HEK293T (cell line): Measurements from ENCODE around the gene BBS12.
"Not testable (repeated sequence)": the region's sequence is repeated elsewhere in the genome, so short reads cannot be mapped to it uniquely, and the experiment has no call there.

Experiments
- CTCF ChIA-PET: fragments of 350-600 bp; formaldehyde crosslinking; extraction: SDS; loops from one replicate; lab custom pipeline; 2021; ENCODE audit warnings: antibody characterized with exemption, inconsistent platforms; lab: Yijun Ruan, JAX
- POLR2A ChIA-PET: fragments of 350-600 bp; formaldehyde crosslinking; extraction: SDS; loops from one replicate; lab custom pipeline; 2020; ENCODE audit warnings: antibody characterized with exemption, inconsistent platforms; lab: Yijun Ruan, JAX
- DNase-seq: peaks from one replicate; pipeline ENCODE4 v3.0.0; 2012; ENCODE audit warnings: mixed read lengths; ENCODE audit errors: extremely low spot score
- ARNT ChIP-seq: fragments of 450-650 bp; IDR thresholded peaks from 2 replicates; pipeline ENCODE4 v1.6.1; 2017; ENCODE audit warnings: mild to moderate bottlenecking
- BHLHE40 ChIP-seq: fragments of 450-650 bp; IDR thresholded peaks from 2 replicates; pipeline ENCODE4 v1.6.1; 2016; ENCODE audit warnings: mild to moderate bottlenecking, moderate library complexity, borderline replicate concordance
- CTBP1 ChIP-seq: fragments of 450-650 bp; IDR thresholded peaks from 2 replicates; pipeline ENCODE4 v1.6.1; 2016; ENCODE audit warnings: borderline replicate concordance
- ELF4 ChIP-seq: fragments of 450-650 bp; IDR thresholded peaks from 2 replicates; pipeline ENCODE4 v1.6.1; 2017; ENCODE audit warnings: antibody characterized with exemption
- FOXA1 ChIP-seq: fragments of 450-650 bp; IDR thresholded peaks from 2 replicates; pipeline ENCODE4 v1.6.1; 2016; ENCODE audit warnings: mild to moderate bottlenecking
- FOXK2 ChIP-seq: fragments of 450-650 bp; IDR thresholded peaks from 2 replicates; pipeline ENCODE4 v1.6.1; 2016; ENCODE audit warnings: mild to moderate bottlenecking
- FOXM1 ChIP-seq: fragments of 450-650 bp; IDR thresholded peaks from 2 replicates; pipeline ENCODE4 v1.6.1; 2017; ENCODE audit warnings: mild to moderate bottlenecking, borderline replicate concordance
- HDGF ChIP-seq: fragments of 450-650 bp; IDR thresholded peaks from 2 replicates; pipeline ENCODE4 v1.6.1; 2017; ENCODE audit warnings: antibody characterized with exemption, borderline replicate concordance
- L3MBTL2 ChIP-seq: fragments of 450-650 bp; conservative IDR thresholded peaks from 2 replicates; pipeline ENCODE4 v1.6.1; 2016; ENCODE audit warnings: mild to moderate bottlenecking
- LEF1 ChIP-seq: fragments of 450-650 bp; IDR thresholded peaks from 2 replicates; pipeline ENCODE4 v1.6.1; 2017; ENCODE audit warnings: mild to moderate bottlenecking, borderline replicate concordance
- NFRKB ChIP-seq: fragments of 450-650 bp; IDR thresholded peaks from 2 replicates; pipeline ENCODE4 v1.6.1; 2016; ENCODE audit warnings: mild to moderate bottlenecking, moderate library complexity
- PKNOX1 ChIP-seq: fragments of 450-650 bp; IDR thresholded peaks from 2 replicates; pipeline ENCODE4 v1.6.1; 2016
- SP1 ChIP-seq: fragments of 450-650 bp; IDR thresholded peaks from 2 replicates; pipeline ENCODE4 v1.6.1; 2017
- SUZ12 ChIP-seq: fragments of 450-650 bp; IDR thresholded peaks from 2 replicates; pipeline ENCODE4 v1.6.1; 2016; ENCODE audit warnings: mild to moderate bottlenecking
- TARDBP ChIP-seq: fragments of 450-650 bp; IDR thresholded peaks from 2 replicates; pipeline ENCODE4 v1.6.1; 2016
- ZNF384 ChIP-seq: fragments of 450-650 bp; IDR thresholded peaks from 2 replicates; pipeline ENCODE4 v1.6.1; 2016

BBS12 gene

GRCh38 chr4:122783301-122784215 is 51.1 kb downstream of the BBS12 start:
- POLR2A ChIA-PET: no interaction called here
- TF ChIP-seq ZNF384 (no peak), SUZ12 (no peak), BHLHE40 (no peak), FOXK2 (no peak), FOXM1 (no peak), ARNT (no peak), FOXA1 (no peak), LEF1 (no peak), CTBP1 (no peak), ELF4 (no peak), L3MBTL2 (no peak)

GRCh38 chr4:122784261-122784660 is 51.8 kb downstream of the BBS12 start:
- ChIA-PET CTCF (no interaction called here), POLR2A (no interaction called here)
- TF ChIP-seq SUZ12: no peak
- TF ChIP-seq FOXM1: no peak
- TF ChIP-seq ARNT: no peak
- TF ChIP-seq TARDBP: no peak
- no peak for TF ChIP-seq SP1
- TF ChIP-seq ELF4: no peak
- no peak for TF ChIP-seq CTBP1
- no peak for DNase-seq

More at GRCh38 chr4:122783301-122784215, 51.1 kb downstream of the BBS12 start:
- no peak for DNase-seq
- CTCF ChIA-PET: no interaction called here

GRCh38 chr4:122785099-122785498 is 52.6 kb downstream of the BBS12 start:
- TF ChIP-seq CTBP1 (no peak), FOXK2 (no peak), TARDBP (no peak), LEF1 (no peak), ARNT (no peak), ZNF384 (no peak), L3MBTL2 (no peak), SP1 (no peak), NFRKB (no peak), FOXM1 (no peak), SUZ12 (no peak), ELF4 (no peak), PKNOX1 (no peak), HDGF (no peak), BHLHE40 (no peak), FOXA1 (no peak)
- ChIA-PET POLR2A (no interaction called here), CTCF (no interaction called here)
- DNase-seq: no peak

- DNase-seq, POLR2A ChIA-PET, CTCF ChIA-PET: not testable (repeated sequence)
Measured at GRCh38 chr4:122786296-122786695, 53.8 kb downstream of the BBS12 start.

GRCh38 chr4:122786920-122787319 is 54.4 kb downstream of the BBS12 start:
- DNase-seq, POLR2A ChIA-PET, CTCF ChIA-PET: not testable (repeated sequence)

- ChIA-PET POLR2A (no interaction called here), CTCF (no interaction called here)
- TF ChIP-seq FOXA1 (no peak), SUZ12 (no peak), BHLHE40 (no peak), ELF4 (no peak), NFRKB (no peak), ZNF384 (no peak), TARDBP (no peak), SP1 (no peak), LEF1 (no peak)
- DNase-seq: no peak
Measured at GRCh38 chr4:122787940-122788339, 55.4 kb downstream of the BBS12 start.

GRCh38 chr4:122788935-122789334 is 56.4 kb downstream of the BBS12 start:
- POLR2A ChIA-PET: no interaction called here
- TF ChIP-seq FOXM1: no peak
- no peak for TF ChIP-seq BHLHE40
- TF ChIP-seq FOXA1: no peak
- TF ChIP-seq L3MBTL2: no peak
- no peak for TF ChIP-seq PKNOX1
- no peak for TF ChIP-seq ELF4
- no peak for TF ChIP-seq LEF1
- no peak for TF ChIP-seq ZNF384
- no peak for TF ChIP-seq SUZ12
- TF ChIP-seq SP1: no peak
- TF ChIP-seq NFRKB: no peak
- no peak for TF ChIP-seq CTBP1
- no peak for TF ChIP-seq HDGF
- TF ChIP-seq TARDBP: no peak
- no peak for TF ChIP-seq FOXK2
- no peak for TF ChIP-seq ARNT
- DNase-seq: no peak
- CTCF ChIA-PET: interaction anchor here (0.6 kb wide), 1 partner anchor 1399 kb away, joined by 3 read pairs; no protein-coding TSS in a partner anchor
